HFFc6 (cell line): ENCODE measurements around the gene LYPLA2. TPM values are rescaled to one million over a fixed set of nuclear protein-coding genes. Genes with fewer than 3 reads are reported as not detected.
A peak's percentile ranks its signal among the peaks of the same experiment; 100 is the strongest.

ENCODE experiments used
- DNase-seq: peaks from one replicate; pipeline ENCODE4 v3.0.0-alpha.2; 2018
- H3K27ac Mint-ChIP-seq: 2 replicates; pipeline ENCODE4 v1.8.0; 2020; ENCODE audit warnings: mild to moderate bottlenecking, mixed read lengths
- H3K27me3 Mint-ChIP-seq: 2 replicates; pipeline ENCODE4 v1.8.0; 2021; ENCODE audit warnings: mild to moderate bottlenecking, moderate library complexity, mixed read lengths; ENCODE audit not compliant: insufficient read depth
- H3K36me3 Mint-ChIP-seq: 2 replicates; pipeline ENCODE4 v1.8.0; 2021; ENCODE audit warnings: low read depth, mixed read lengths
- H3K4me1 Mint-ChIP-seq: 2 replicates; pipeline ENCODE4 v1.8.0; 2020; ENCODE audit warnings: low read depth, mixed read lengths
- H3K4me3 Mint-ChIP-seq: 2 replicates; pipeline ENCODE4 v1.8.0; 2020; ENCODE audit warnings: mild to moderate bottlenecking, moderate library complexity, mixed read lengths
- H3K9me3 Mint-ChIP-seq: 2 replicates; pipeline ENCODE4 v1.8.0; 2020; ENCODE audit warnings: mild to moderate bottlenecking, mixed read lengths
- long read RNA-seq: library from polyadenylated mRNA; unstranded; transcript quantifications from one replicate; pipeline ENCODE4 v2.0.0, GENCODE V29; 2019
- total RNA-seq, 6 experiments: library from RNA; stranded (reverse); fragmentation: NEBNext Ultra II Directional; extraction: Animal tissue kit (Norgen Biotek cat#: 25700); gene quantifications; 2 replicates in 1 of 6; 3 replicates in 5 of 6; pipeline ENCODE4 v1.2.3, GENCODE V29; 2021
- TF ChIP-seq, protein P1 (sequence below): fragments of 200-600 bp; sonication (generic); IDR thresholded peaks from 2 replicates; pipeline ENCODE4 v1.5.0; 2021; ENCODE audit warnings: antibody characterized with exemption, mild to moderate bottlenecking

Gene LYPLA2
- total RNA-seq, result 10 to 100 TPM; 55.7 to 65.0 (median 59.8) TPM
- long read RNA-seq, transcript LYPLA2-205 (10 exons, 1,810 nt), result major isoform, 60 of 81 reads
- long read RNA-seq, partial matches to known transcripts, result 5 of 81 reads
- long read RNA-seq, other reads (novel, unspliced or antisense), result 12 of 81 reads

DNA sequence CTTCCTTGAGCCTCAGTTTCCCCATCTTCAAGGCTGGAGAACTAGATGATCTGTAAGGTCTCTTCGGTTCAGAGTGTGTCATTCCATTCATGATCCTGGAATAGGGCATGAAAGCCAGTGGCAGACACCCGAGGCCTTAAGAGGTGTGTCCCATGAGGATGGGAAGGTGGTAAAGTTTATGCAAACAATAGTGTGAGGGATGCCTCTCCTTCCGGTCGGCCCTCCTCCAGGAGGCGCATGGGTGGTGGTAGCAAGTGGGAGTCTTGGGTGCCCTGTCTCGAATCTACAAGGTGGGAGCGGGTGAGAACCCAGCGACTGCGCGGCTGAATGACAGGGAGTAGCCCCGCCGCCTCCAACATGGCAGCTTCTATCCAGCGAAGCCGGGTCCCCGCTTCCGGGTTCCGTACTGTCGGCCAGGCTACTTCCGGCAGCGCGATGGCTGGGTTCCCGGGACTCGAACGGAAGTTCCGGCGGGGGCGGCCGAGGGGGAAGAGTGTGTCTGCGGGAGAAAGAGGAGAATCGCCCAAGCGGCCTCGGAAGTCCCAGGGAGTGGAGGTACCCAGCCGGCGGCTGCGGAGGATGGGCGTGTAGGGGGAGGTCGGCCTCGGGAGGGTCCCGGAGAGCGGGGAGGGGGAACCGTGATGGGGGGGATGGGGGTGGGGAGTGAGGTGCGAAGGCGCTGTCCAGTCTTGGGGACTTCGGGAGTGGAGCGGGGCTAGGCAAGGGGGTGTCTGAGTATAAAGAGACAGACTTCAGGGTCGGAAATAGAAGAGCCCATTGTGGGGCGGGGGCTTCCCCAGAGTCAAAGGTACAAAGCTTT lies at the start of gene LYPLA2:
Gene LYPLA2, plus strand, starts transcription at position 450 of the 820 bp plus-strand sequence. CDS start 1,538 bp downstream, outside the sequence.
- peaks cover 34% of the 10 kb centered on the region for H3K4me1 Mint-ChIP-seq
- DNase-seq, result peak; percentile 85
- peaks cover 22% of the 10 kb centered on the region for H3K36me3 Mint-ChIP-seq
- H3K9me3 Mint-ChIP-seq, result no peaks in the 10 kb centered on the region
- peak within 1 kb of the TSS; percentile 99 for H3K4me3 Mint-ChIP-seq
- peak within 1 kb of the TSS; percentile 87 for H3K27ac Mint-ChIP-seq
- peaks cover 14% of the 10 kb centered on the region; the same call in 1 of the 2 replicates for H3K27me3 Mint-ChIP-seq
- TF ChIP-seq, protein P1, sequence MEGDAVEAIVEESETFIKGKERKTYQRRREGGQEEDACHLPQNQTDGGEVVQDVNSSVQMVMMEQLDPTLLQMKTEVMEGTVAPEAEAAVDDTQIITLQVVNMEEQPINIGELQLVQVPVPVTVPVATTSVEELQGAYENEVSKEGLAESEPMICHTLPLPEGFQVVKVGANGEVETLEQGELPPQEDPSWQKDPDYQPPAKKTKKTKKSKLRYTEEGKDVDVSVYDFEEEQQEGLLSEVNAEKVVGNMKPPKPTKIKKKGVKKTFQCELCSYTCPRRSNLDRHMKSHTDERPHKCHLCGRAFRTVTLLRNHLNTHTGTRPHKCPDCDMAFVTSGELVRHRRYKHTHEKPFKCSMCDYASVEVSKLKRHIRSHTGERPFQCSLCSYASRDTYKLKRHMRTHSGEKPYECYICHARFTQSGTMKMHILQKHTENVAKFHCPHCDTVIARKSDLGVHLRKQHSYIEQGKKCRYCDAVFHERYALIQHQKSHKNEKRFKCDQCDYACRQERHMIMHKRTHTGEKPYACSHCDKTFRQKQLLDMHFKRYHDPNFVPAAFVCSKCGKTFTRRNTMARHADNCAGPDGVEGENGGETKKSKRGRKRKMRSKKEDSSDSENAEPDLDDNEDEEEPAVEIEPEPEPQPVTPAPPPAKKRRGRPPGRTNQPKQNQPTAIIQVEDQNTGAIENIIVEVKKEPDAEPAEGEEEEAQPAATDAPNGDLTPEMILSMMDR, result peak; percentile 26; the same call in 1 of the 2 replicates

DNA sequence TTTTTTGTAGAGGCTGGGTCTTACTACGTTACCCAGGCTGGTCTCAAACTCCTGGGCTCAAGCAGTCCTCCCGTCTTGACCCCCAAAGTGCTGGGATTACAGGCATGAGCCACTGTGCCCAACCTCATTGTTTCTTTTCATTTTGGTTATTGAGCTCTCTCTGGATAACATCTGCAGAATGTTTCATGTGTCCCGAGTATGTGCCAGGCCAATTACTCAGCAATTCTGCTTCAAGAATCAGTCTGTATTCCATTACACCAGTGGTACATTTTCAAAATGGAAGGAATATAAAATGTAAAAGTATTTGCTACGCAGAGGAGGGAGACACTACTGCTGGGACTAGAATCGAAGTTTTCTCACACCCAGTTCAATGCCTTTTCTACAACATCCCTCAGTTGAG lies 49.3 kb upstream of the LYPLA2 start:
- Mint-ChIP-seq H3K36me3 (no peaks in the 10 kb centered on the region; the same call in none of the 2 replicates), H3K27ac (peak overlapping the region; percentile 81), H3K9me3 (no peaks in the 10 kb centered on the region), H3K4me1 (peaks cover 32% of the 10 kb centered on the region), H3K4me3 (peak overlapping the region; percentile 91; the same call in 1 of the 2 replicates), H3K27me3 (peaks cover 6% of the 10 kb centered on the region)
- TF ChIP-seq, protein P1, result no peak
- DNase-seq, result no peak

GRCh38 chr1:23742670-23743286 lies 48.2 kb upstream of the LYPLA2 start:
- H3K4me1 Mint-ChIP-seq, result peaks cover 44% of the 10 kb centered on the region
- H3K4me3 Mint-ChIP-seq, result peak overlapping the region; percentile 91
- H3K27me3 Mint-ChIP-seq, result peaks cover 6% of the 10 kb centered on the region
- no peaks in the 10 kb centered on the region; the same call in none of the 2 replicates for H3K36me3 Mint-ChIP-seq
- H3K9me3 Mint-ChIP-seq, result no peaks in the 10 kb centered on the region
- TF ChIP-seq, protein P1, result no peak
- H3K27ac Mint-ChIP-seq, result peak overlapping the region; percentile 81
- DNase-seq, result no peak

DNA sequence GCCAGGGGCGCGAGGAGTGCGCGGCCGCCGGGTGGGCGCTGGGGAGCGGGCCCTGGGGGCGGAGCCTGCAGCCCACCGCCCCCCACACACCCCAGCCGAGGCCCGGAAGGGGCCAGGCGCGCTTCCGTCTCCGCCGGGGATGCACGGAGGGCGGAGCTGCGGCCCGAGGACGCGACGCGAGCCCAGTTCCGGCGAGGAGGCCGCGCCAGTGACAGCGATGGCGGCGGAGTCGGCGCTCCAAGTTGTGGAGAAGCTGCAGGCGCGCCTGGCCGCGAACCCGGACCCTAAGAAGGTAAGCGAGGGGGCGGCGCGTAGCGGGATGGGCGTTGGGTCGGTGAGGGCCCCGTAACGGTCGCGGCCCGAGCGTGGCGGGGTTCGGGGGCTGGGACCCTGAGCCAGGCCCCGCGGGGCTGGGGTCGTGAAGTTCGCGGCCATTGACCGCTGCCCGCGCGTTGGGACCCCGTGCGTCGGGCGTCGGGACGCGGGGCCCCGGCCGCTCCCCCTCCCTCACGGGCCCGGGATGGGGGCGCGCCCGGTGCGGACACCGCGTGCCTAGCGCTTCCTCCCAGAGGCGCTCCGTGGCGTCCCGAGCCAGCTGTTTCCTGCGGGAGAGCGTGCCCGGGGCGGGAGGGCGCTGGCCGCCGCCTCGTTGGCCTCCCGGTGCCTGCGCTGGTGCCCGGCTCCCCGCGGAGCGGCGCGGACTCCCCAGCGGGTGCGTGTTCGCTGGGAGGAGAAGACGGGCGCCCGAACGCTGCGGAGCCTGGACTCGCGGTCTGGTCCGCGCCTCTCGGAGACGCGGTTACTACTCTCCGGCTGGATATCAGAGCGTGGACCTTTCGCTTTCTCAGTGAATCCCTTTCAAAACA lies 47.4 kb upstream of the LYPLA2 start, which contains the start of gene ELOA:
Gene ELOA, plus strand, starts transcription at position 185 of the 866 bp plus-strand sequence. Its CDS starts 33 bp downstream, at position 218.
- peak within 1 kb of the TSS; percentile 88 for H3K27ac Mint-ChIP-seq
- peaks cover 6% of the 10 kb centered on the region for H3K27me3 Mint-ChIP-seq
- H3K4me3 Mint-ChIP-seq, result peak within 1 kb of the TSS; percentile 97
- peaks cover 52% of the 10 kb centered on the region for H3K4me1 Mint-ChIP-seq
- no peaks in the 10 kb centered on the region; the same call in none of the 2 replicates for H3K36me3 Mint-ChIP-seq
- peak; percentile 24 for DNase-seq
- H3K9me3 Mint-ChIP-seq, result no peaks in the 10 kb centered on the region
- TF ChIP-seq, protein P1, result no peak

DNA sequence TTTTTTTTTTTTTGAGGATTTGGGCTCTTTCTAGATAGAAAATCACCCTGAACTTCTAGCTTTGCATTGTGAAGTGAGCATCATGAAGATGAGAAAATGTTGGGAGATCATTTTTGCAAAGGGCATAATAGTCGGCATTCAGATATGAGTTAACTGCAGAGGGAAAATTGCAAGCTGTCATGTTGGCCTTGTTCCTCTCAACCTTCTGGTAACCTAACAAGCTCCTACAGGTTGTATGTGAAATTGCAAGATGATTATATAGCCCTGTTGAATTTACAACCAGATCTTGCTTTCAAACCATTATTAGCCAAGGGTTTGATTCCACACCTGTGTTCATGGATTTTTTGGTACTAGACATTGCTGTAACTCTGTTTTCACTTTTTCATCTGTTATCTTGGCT lies 45.4 kb upstream of the LYPLA2 start:
- Mint-ChIP-seq H3K4me1 (peaks cover 57% of the 10 kb centered on the region), H3K4me3 (peak overlapping the region; percentile 97), H3K9me3 (no peaks in the 10 kb centered on the region), H3K27me3 (peaks cover 6% of the 10 kb centered on the region), H3K36me3 (peaks cover 1% of the 10 kb centered on the region), H3K27ac (peak overlapping the region; percentile 88)
- TF ChIP-seq, protein P1, result peak; percentile 72
- DNase-seq, result peak; percentile 42
